ENCODE data around the gene SPAG16.

DNA sequence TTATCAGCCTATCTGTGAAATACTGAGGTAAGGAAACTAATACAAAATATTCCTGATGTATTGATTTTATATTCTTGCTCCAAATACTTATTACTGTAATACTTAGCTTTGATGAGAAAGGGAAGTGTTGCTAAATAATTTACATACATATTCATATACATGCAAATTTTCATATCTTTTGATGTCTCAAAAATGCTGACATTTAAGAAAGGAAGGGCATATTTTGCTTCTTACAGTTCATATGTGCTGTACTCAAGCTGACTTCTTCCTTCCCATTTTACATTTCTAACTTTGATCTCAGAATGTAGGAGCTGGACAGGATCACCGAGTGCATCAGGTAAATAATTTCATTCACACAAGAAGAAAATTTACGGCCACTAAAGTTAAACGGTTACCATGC, 727.4 kb downstream of the SPAG16 start:
- TF ChIP-seq, protein P1, sequence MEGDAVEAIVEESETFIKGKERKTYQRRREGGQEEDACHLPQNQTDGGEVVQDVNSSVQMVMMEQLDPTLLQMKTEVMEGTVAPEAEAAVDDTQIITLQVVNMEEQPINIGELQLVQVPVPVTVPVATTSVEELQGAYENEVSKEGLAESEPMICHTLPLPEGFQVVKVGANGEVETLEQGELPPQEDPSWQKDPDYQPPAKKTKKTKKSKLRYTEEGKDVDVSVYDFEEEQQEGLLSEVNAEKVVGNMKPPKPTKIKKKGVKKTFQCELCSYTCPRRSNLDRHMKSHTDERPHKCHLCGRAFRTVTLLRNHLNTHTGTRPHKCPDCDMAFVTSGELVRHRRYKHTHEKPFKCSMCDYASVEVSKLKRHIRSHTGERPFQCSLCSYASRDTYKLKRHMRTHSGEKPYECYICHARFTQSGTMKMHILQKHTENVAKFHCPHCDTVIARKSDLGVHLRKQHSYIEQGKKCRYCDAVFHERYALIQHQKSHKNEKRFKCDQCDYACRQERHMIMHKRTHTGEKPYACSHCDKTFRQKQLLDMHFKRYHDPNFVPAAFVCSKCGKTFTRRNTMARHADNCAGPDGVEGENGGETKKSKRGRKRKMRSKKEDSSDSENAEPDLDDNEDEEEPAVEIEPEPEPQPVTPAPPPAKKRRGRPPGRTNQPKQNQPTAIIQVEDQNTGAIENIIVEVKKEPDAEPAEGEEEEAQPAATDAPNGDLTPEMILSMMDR (IDR thresholded peaks at IDR 0.05) = no peak
- TF ChIP-seq EZH2 (IDR thresholded peaks at IDR 0.05; ENCODE audit: borderline replicate concordance, insufficient read depth, low read depth, low read length, poor library complexity, severe bottlenecking) = no peak

All from B cell (primary cell).